HCT116 (cell line): ENCODE results near the gene NFIX. TPM values are rescaled to one million over a fixed set of nuclear protein-coding genes. Genes with fewer than 3 reads are reported as not detected.

Experiments
- ATAC-seq: fragments of 200-7000 bp; cut with Tn5 transposase; 2 replicates; pipeline ENCODE4 v1.9.1; 2020; ENCODE audit warnings: mild to moderate bottlenecking, moderate library complexity
- BruUV-seq: library from RNA; stranded (reverse); fragments of 400-500 nt; replicated peaks from 2 replicates; lab custom pipeline; 2021; lab: Mats Ljungman, UMichigan
- CTCF ChIA-PET: fragments of 300-600 bp; sonication (Branson Sonifier 250); formaldehyde crosslinking; loops from one replicate; lab custom pipeline; 2021; ENCODE audit warnings: antibody characterized with exemption; lab: Charles Lee
- POLR2A ChIA-PET: fragments of 300-600, 350-600 bp; sonication (Branson Sonifier 250); formaldehyde crosslinking; loops from one replicate; lab custom pipeline; 2021; ENCODE audit warnings: antibody characterized with exemption; lab: Charles Lee
- RAD21 ChIA-PET, 2 experiments: fragments of 300-600 bp; sonication (Branson Sonifier 250); formaldehyde crosslinking; loops; one replicate each; lab custom pipeline; 2023; ENCODE audit warnings: low total read pairs in 2 of 2; ENCODE audit not compliant: uncharacterized antibody in 2 of 2, unreplicated experiment in 2 of 2, low non-redundant PET in 1 of 2; lab: Charles Lee
- DNase-seq: peaks from one replicate; pipeline ENCODE4 v3.0.0-alpha.2; 2010; ENCODE audit warnings: low read depth, low spot score
- H2AFZ ChIP-seq: fragments of 200-600 bp; shearing (Covaris generic), sonication (generic); 2 replicates; pipeline ENCODE4 v1.6.1; 2017; ENCODE audit warnings: low read depth, mixed run types, mixed read lengths, antibody characterized with exemption, low read length; ENCODE audit not compliant: poor library complexity, severe bottlenecking
- H3K27ac ChIP-seq: 2 replicates; pipeline ENCODE4 v1.5.1; 2012; ENCODE audit warnings: low read depth, low read length
- H3K27me3 ChIP-seq: fragments of 200-600 bp; sonication (generic); 2 replicates; pipeline ENCODE4 v1.6.1; 2016; ENCODE audit warnings: mixed run types, low read length, mixed read lengths; ENCODE audit not compliant: insufficient read depth
- H3K36me3 ChIP-seq, 2 experiments: fragments of 200-500 bp in 1 of 2; fragments of 200-600 bp in 1 of 2; sonication (Bioruptor generic) in 1 of 2; sonication (generic) in 1 of 2; 2 replicates each; pipeline versions ENCODE4 v1.5.1 to v1.6.1; 2014 to 2016; ENCODE audit warnings: low read length in 2 of 2, inconsistent platforms in 1 of 2, mixed read lengths in 1 of 2, mixed run types in 1 of 2; ENCODE audit not compliant: insufficient read depth in 2 of 2, control insufficient read depth in 1 of 2
- H3K4me1 ChIP-seq, 2 experiments: fragments of 200-600 bp in 1 of 2; sonication (generic) in 1 of 2; 2 replicates each; pipeline versions ENCODE4 v1.5.1 to v1.6.1; 2012 to 2017; ENCODE audit warnings: low read length in 2 of 2, inconsistent platforms in 1 of 2, mild to moderate bottlenecking in 1 of 2, mixed read lengths in 1 of 2, mixed run types in 1 of 2, moderate library complexity in 1 of 2; ENCODE audit not compliant: insufficient read depth in 2 of 2, control insufficient read depth in 1 of 2
- H3K4me2 ChIP-seq: fragments of 200-600 bp; sonication (generic); 2 replicates; pipeline ENCODE4 v1.6.1; 2017; ENCODE audit warnings: mixed run types, low read length, mixed read lengths
- H3K4me3 ChIP-seq, 2 experiments: fragments of 200-600 bp in 1 of 2; sonication (generic) in 1 of 2; replicated peaks in 1 of 2; 2 replicates each; pipeline ENCODE4 v1.5.1; 2011 to 2016; ENCODE audit warnings: low read length in 2 of 2, control low read depth in 1 of 2, low read depth in 1 of 2, mild to moderate bottlenecking in 1 of 2, mixed read lengths in 1 of 2, mixed run types in 1 of 2
- H3K79me2 ChIP-seq: fragments of 200-600 bp; sonication (generic); 2 replicates; pipeline ENCODE4 v1.6.1; 2017; ENCODE audit warnings: mild to moderate bottlenecking, mixed run types, low read length, moderate library complexity, mixed read lengths; ENCODE audit not compliant: insufficient read depth
- H3K9ac ChIP-seq: fragments of 200-600 bp; sonication (generic); 2 replicates; pipeline ENCODE4 v1.6.1; 2016; ENCODE audit warnings: low read length, mixed read lengths
- H3K9me2 ChIP-seq: fragments of 200-600 bp; sonication (generic), shearing (Covaris generic); 2 replicates; pipeline ENCODE4 v1.6.1; 2017; ENCODE audit warnings: mixed run types, mild to moderate bottlenecking, moderate library complexity; ENCODE audit not compliant: insufficient read depth
- H3K9me3 ChIP-seq, 2 experiments: fragments of 200-500 bp in 1 of 2; fragments of 200-600 bp in 1 of 2; sonication (Bioruptor generic) in 1 of 2; sonication (generic) in 1 of 2; 2 replicates each; pipeline ENCODE4 v1.6.1; 2014 to 2017; ENCODE audit warnings: low read length in 2 of 2, mixed read lengths in 2 of 2, inconsistent platforms in 1 of 2, low read depth in 1 of 2, mild to moderate bottlenecking in 1 of 2, mixed run types in 1 of 2, moderate library complexity in 1 of 2; ENCODE audit not compliant: control insufficient read depth in 1 of 2, insufficient read depth in 1 of 2
- H4K20me1 ChIP-seq: fragments of 200-600 bp; sonication (generic), shearing (Covaris generic); 2 replicates; pipeline ENCODE4 v1.6.1; 2017; ENCODE audit warnings: mixed run types, mild to moderate bottlenecking, moderate library complexity; ENCODE audit not compliant: insufficient read depth
- CEBPB ChIP-seq: IDR thresholded peaks from 2 replicates; pipeline ENCODE4 v1.6.1; 2012; ENCODE audit warnings: low read depth
- EGR1 ChIP-seq: IDR thresholded peaks from 2 replicates; pipeline ENCODE4 v1.6.1; 2012; ENCODE audit warnings: low read depth
- EZH2 ChIP-seq: fragments of 200-600 bp; sonication (generic); IDR thresholded peaks from 2 replicates; pipeline ENCODE4 v1.6.1; 2017; ENCODE audit warnings: antibody characterized with exemption, mixed run types
- EZH2phosphoT487 ChIP-seq: fragments of 200-600 bp; IDR thresholded peaks from 2 replicates; pipeline ENCODE4 v1.6.1; 2018; ENCODE audit warnings: antibody characterized with exemption, borderline replicate concordance
- FOSL1 ChIP-seq: IDR thresholded peaks from 2 replicates; pipeline ENCODE4 v1.6.1; 2012; ENCODE audit warnings: low read depth
- POLR2AphosphoS5 ChIP-seq: IDR thresholded peaks from 2 replicates; pipeline ENCODE4 v1.6.1; 2011; ENCODE audit warnings: mild to moderate bottlenecking, low read depth, low read length, moderate library complexity
- REST ChIP-seq: IDR thresholded peaks from 2 replicates; pipeline ENCODE4 v1.6.1; 2012; ENCODE audit warnings: low read depth
- SP1 ChIP-seq: IDR thresholded peaks from 2 replicates; pipeline ENCODE4 v1.6.1; 2012; ENCODE audit warnings: low read depth
- ZFX ChIP-seq: fragments of 450-650 bp; IDR thresholded peaks from 2 replicates; pipeline ENCODE4 v1.6.1; 2017
- intact Hi-C: fragments of 100-400 bp; cut with micrococcal nuclease; formaldehyde crosslinking; loops from 2 replicates; pipeline ENCODE4 v1.10.0; 2022
- total RNA-seq: library from RNA; stranded (reverse); gene quantifications from one replicate; pipeline ENCODE4 v1.2.1, GENCODE V29; 2021; ENCODE audit not compliant: unreplicated experiment

Gene NFIX
- total RNA-seq, 1 experiment from 2014 or later: 34.8 TPM

- TF ChIP-seq FOSL1 (no peak), ZFX (no peak), CEBPB (no peak), POLR2AphosphoS5 (no peak)
These were observed 87.7 kb downstream of the NFIX start (continued) for GRCh38 chr19:13083008-13083404.

- Histone ChIP-seq H3K27me3 (no peaks in the 10 kb centered on the region), H3K4me3 (no peak overlapping the region), H3K36me3 (no peaks in the 10 kb centered on the region), H3K4me2 (no peak overlapping the region), H2AFZ (no peak overlapping the region), H3K9ac (no peak overlapping the region), H3K4me1 (peaks cover 16 to 17% of the 10 kb centered on the region in 2 experiments), H3K27ac (no peak overlapping the region), H4K20me1 (no peaks in the 10 kb centered on the region), H3K79me2 (no peaks in the 10 kb centered on the region), H3K9me2 (no peaks in the 10 kb centered on the region), H3K9me3 (no peaks in the 10 kb centered on the region)
- TF ChIP-seq EZH2phosphoT487 (no peak), FOSL1 (no peak), ZFX (no peak), EGR1 (no peak), SP1 (no peak), REST (no peak), EZH2 (no peak)
- intact Hi-C loops: no loop called here
- ChIA-PET CTCF (interaction anchor here (2.5 kb wide), 1 partner anchor 10 kb away, joined by 9 read pairs; no protein-coding TSS in a partner anchor), RAD21 (no interaction called here), POLR2A (no interaction called here)
- DNase-seq: no peak
- BruUV-seq: no TSS peak
- no peak for ATAC-seq
These were observed 88.4 kb downstream of the NFIX start for GRCh38 chr19:13083627-13084026.
